ENCODE data around the gene AKR1E2.

The AKR1E2 gene

DNA sequence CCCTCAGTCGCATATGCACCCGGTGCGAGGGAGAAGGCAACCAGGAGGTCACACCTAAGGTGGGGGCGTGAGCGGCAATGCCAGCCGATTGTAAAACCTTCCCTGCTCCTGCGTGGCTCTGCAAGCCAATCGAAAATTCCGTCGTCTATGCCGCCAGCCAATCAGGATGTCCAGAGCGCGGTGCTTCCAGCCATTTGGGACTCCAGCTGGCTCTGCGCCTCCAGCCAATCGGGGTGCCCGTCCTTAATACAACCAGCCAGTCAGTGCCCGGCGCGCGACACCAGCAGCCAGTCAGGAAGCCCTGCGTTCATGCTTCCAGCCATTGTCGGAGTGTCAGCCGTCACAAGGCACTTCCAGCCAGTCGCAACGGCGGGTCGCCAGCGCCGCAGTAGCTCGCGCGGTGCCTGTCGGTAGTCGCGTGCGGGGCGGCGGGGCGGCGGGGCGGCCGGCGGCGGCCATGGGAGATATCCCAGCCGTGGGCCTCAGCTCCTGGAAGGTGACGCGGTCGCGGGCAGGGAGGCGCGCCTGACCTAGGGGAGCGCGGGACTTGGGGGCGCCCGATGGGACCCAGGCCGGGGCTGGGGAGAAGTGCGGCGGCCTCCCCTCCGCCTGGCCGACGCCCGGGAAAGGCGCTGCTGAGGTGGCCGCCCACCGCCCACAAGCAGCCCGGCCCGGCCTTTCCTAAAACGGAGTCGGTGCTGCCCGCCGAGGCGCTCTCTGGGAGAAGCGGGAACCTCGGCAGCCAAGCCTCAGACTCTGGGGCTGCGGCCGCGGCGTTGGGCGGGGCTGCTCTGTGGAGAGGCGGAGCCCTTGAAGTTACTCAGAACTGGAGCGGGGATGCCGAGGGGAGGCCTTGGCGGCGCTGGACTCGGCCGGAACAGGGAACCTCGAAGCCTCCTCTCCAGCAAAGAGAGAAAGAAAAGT, at the start of gene AKR1E2:
AKR1E2 (plus strand) TSS at position 340 of the 924 bp plus-strand sequence; CDS start at position 458, 118 bp downstream.
- in situ Hi-C loops (cut with MboI; ENCODE audit: low sequenced_read_pairs) = no loop called here

DNA sequence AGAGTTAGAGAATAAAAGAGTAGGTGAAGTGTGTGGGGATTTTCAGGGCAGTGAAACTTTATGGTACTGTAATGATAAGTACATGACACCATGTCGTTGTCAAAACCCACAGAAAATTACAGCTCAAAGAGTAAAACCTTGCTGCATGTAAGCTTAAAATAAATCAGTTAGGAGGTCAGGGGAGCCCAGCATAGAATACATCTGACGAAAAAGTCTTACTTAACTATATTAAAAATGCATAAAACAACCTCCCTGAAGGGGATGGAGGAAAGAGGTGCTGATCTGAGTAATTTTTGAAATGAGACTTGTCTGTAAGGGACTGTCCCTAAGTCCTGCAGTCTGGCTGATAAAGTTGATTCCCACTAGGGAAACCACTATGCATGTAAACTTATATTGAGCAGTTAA, 49.8 kb upstream of the AKR1E2 start:
- in situ Hi-C loops (cut with MboI; ENCODE audit: low sequenced_read_pairs) = no loop called here

DNA sequence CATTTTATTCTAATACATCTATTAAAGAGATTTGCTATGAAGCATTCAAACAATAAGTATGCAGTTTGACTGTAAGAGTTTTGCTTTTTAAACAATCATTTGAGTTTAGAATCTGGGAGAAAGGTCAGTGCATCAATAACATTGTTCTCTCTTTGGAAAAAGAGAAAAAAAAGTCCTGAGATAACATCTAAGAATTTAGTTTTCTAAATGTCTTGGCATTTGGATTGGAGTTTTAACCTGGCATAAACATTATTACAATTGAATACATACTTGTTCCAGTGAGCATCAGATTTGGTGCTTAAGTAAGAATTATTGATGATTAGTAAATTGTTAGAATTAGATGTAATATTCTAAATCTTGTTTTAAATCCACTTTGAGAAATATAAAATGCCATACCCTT, 47.2 kb upstream of the AKR1E2 start:
- in situ Hi-C loops (cut with MboI; ENCODE audit: low sequenced_read_pairs) = no loop called here

GRCh38 chr10:4780091-4780490, 45.9 kb upstream of the AKR1E2 start:
- in situ Hi-C loops (cut with MboI; ENCODE audit: low sequenced_read_pairs) = no loop called here

DNA sequence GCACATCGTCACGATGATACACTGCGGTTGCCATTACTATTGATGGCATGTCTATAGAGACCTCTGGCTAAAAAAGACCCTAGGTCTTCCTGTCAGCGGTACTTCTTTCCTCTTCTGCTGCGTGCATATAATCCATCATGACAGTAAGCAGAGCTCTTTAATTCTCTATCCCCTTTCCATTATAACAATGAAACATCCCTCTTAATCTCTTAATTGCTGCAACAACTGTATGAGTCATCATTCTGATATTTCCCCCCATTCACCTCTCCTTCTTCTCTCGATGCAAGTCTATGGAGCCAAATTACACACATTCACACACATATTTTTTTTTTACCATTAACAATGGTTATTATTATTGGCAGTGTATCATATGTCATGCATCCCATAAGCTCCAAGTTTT, 45.2 kb upstream of the AKR1E2 start:
- in situ Hi-C loops (cut with MboI; ENCODE audit: low sequenced_read_pairs) = no loop called here

DNA sequence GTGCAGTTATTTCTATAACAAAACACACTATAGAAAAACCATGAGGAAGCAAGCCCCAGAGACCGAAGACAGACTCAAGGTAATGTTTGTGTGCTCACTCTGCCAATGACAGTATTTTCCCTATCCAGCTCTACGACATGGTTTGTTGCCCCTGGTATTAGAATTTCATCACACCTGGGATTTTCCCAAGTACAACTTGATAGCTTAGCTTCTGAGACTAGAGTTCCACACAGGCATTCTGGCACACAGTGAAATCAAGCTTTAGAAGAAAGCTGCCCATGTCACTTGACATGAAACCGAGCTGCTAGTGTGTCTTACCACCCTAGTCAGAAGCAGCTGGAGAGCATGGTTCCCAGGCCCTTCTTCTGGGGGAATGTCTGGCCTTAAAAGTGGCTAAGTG, 44.1 kb upstream of the AKR1E2 start:
- in situ Hi-C loops (cut with MboI; ENCODE audit: low sequenced_read_pairs) = no loop called here

DNA sequence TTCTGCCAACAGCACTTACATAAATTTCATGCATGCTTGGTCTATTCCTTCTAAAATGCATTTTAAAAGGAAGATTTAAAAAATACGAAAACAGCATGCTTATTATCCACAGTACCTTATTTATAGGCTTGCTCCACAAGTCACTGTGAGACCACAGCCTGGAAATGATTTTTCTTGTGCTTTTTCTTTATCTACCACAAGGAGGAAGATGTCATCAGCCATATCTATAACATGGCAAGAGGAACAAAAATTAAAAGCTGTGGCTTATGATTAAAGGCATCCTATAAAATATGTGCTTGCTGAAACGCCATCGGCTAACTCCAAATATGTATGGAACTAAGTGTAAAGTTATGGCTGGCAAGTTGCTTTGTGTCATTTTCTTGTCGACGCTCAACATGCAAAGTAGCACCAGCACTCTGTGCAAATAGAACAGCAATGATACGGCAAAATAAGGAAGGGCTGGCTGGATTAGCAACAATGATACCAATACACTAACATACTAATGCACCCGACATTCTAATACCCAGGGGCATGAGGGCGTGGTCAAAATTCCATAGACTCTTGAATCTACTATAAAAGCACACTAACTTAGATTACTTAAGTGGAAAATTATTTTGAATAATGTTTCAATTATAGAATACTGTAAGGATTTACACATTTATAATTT, 41.2 kb upstream of the AKR1E2 start:
- in situ Hi-C loops (cut with MboI; ENCODE audit: low sequenced_read_pairs) = no loop called here

DNA sequence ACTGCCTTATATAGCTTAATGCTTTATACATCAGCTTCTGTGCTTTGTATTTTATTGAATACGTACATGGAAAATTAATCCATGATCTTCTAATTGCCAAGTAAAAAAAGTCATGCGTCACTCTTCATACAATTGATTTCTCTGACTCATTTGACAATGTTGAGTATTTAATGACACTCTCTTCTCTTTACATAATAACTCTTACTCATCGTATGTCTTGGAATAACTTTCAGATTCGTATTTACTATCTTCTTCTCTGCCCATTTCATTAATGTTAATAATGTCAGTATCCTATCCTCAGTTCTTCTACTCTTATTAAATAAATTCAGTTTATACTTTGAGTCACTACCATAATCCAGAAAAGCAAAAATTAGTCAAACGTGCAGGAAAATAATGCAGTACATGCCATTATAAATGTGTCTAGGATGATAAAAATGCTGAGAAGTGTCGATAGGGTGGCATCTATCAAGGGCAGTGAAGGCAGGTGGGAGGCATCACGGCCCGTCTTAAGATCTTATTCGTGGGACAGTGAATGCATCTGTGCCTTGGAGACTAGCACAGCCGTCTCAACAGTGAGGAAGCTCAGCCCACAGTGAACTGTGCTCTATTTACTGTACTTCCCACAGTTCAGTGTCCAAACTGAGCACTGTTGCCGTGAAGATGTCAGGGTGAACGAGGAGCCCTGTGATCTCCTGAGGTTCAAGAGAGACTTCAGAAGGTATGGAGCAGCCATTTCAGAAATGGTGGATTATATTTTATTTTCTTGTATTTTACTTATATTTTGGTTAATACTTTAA, 39.8 kb upstream of the AKR1E2 start:
- in situ Hi-C loops (cut with MboI; ENCODE audit: low sequenced_read_pairs) = no loop called here

DNA sequence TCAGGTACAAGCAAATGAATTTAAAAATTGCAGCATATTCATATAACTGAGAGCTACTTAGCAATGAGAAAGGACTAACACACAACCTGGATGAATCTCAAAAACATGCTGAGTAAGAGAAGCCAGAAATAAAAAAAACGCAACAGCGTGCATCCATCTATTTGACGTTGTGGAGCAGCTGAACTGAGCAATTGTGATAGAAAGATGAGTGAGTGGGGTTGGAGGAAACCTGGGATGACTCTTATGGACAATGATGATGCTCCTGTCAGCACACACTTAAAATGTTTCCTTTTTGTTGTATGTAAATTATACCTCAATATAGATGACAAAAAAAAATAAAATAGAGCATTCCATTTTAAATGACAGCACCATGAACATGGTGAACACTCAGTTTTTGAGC, 36.0 kb upstream of the AKR1E2 start:
- in situ Hi-C loops (cut with MboI; ENCODE audit: low sequenced_read_pairs) = no loop called here

DNA sequence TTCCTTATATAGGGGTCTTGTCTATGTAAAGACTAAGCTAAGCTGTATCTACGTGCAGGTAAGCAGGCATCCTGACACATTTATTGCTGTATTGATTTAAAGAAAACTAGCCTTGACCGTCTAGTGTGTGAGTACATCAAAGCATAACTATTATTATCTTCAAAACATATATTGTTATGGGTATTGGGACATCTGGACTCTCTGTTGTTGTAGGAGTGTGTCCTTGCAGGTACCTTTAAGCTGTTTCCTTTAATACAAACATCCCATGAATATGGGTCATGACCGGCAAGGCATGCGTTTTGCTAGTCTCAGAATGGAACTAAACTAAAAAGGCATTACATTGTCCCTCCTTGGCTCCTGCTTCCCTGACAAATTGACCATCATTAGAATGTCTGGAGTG, 35.1 kb upstream of the AKR1E2 start:
- in situ Hi-C loops (cut with MboI; ENCODE audit: low sequenced_read_pairs) = no loop called here

DNA sequence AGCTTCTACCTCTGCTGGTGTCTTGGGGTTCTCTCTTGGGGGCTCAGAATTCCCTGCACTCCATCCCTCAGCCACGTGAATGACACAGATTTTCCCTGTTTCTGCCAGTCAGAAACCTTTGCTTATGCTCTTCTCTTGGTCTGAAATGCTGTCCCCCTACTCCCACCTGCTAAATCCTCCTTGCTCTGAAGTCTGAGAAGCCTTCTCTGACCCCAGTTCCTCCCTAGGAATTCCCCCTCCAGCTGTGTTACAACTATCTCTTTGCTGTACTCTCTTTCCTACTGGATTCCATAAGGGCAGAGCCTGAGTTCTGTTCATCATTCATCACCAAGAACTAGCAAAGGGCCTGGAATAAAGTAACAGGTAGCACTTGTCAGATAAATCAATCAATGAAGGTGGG, 33.6 kb upstream of the AKR1E2 start:
- in situ Hi-C loops (cut with MboI; ENCODE audit: low sequenced_read_pairs) = no loop called here

DNA sequence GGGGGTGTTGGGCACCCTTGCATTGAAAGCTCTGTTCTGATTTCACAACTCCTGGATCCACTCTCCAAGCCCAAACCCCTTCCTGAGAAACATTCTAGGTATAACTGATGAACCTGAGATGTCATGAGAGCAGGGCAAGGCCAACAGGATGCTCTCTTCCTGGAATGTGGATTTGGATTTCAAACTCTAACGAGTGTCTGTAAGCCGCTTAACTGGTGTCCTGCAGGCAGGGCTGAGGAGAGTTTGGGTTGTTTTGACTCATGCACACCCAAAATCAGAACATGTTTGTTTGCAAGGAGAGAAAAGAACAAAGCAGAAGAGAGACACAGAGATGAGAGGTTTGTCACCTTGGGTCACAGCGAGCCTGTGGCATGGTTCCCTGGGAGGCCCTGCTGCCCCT, 24.6 kb upstream of the AKR1E2 start:
- in situ Hi-C loops (cut with MboI; ENCODE audit: low sequenced_read_pairs) = no loop called here

GRCh38 chr10:4802711-4803487, 23.1 kb upstream of the AKR1E2 start:
- in situ Hi-C loops (cut with MboI; ENCODE audit: low sequenced_read_pairs) = no loop called here

GRCh38 chr10:4803822-4804221, 22.2 kb upstream of the AKR1E2 start:
- in situ Hi-C loops (cut with MboI; ENCODE audit: low sequenced_read_pairs) = no loop called here

GRCh38 chr10:4804465-4804864, 21.5 kb upstream of the AKR1E2 start:
- in situ Hi-C loops (cut with MboI; ENCODE audit: low sequenced_read_pairs) = no loop called here

DNA sequence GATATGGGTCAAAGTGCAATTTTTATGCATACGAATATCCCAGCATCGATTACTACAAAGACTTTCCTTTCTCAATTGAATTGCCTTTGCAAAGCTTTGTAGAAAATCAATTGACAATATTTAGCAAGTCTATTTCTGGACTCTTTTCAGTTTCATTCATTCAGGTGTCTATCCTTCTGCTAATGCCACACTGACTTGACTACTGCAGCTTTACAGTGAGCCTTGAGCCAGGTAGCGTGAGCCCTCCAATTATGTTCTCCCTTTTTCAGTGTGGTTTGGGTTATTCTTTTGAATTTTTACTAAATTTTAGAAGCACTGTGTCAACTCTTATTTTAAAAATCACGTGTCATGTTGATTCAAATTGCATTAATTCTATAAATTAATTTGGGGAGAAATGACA, 19.5 kb upstream of the AKR1E2 start:
- in situ Hi-C loops (cut with MboI; ENCODE audit: low sequenced_read_pairs) = no loop called here

- in situ Hi-C loops (cut with MboI; ENCODE audit: low sequenced_read_pairs) = no loop called here
These were observed 18.1 kb upstream of the AKR1E2 start for GRCh38 chr10:4807761-4808507.

- in situ Hi-C loops (cut with MboI; ENCODE audit: low sequenced_read_pairs) = no loop called here
These were observed 16.9 kb upstream of the AKR1E2 start for GRCh38 chr10:4809156-4809555.

DNA sequence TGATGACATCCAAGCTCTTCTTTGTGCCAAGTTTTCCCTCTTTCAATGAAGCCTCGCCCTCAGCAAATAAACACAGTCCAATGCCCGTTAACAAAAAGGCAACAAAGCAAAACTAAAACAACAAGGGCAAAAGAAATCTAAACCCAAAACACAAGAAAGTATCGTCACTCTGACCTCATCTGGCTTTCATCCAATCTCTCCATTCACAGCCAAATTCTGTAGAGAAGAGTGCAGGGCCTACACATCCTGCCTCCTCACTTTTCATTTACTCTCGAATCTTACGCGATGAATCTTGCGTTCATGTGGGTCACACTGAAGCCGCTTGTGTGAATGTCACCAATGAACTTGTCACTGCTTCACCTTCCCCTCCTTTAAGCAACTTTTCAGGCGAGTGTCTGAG, 15.9 kb upstream of the AKR1E2 start:
- in situ Hi-C loops (cut with MboI; ENCODE audit: low sequenced_read_pairs) = no loop called here

GRCh38 chr10:4812046-4812445, 14.0 kb upstream of the AKR1E2 start:
- in situ Hi-C loops (cut with MboI; ENCODE audit: low sequenced_read_pairs) = no loop called here

All from hTERT RPE-1 (cell line).